ENCODE results near the gene ARMC3. TPM values are rescaled to one million over a fixed set of nuclear protein-coding genes. Genes with fewer than 3 reads are reported as not detected.

The ARMC3 gene
- polyA plus RNA-seq, 2 of the 4 experiments (the other 2 are of a cell fraction), result 0.09 to 0.59 TPM

DNA sequence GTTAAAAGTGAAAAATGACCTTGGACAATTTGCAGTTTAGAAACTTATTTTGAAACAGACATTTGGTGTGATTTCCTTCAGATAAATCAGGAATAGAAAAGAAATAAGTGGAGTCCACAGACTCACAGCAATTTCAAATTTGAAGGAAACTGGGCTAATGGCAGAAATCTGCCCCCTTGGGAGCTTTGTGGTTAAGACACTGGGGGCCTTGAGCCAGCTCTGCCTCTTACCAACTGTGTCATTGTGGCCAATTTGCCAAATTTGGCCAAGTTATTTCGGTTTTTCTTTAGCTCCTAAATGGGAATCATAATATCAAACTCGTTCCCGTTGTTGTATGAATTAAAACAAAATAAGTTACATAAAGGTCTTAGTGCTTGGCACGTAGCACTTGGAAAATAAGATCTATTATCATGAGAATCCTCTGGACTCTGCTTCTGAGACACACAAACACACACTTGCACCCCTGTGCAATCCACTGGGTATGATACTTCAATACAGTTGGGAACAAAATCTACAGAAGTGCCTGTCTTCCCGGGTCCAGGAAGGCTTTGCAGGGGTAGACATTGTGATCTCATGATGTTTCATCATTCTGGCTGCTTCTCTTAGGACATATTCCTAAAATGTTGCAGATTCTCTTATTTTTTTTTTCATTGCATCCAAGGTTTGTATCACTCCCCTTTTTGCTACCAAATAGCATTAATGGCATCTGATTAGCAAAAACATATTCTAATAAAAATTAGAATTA is 4.9 kb downstream of the ARMC3 start:
- Histone ChIP-seq H3K9me3 (no peaks in the 10 kb centered on the region), H3K4me2 (no peak overlapping the region), H3K4me1 (no peaks in the 10 kb centered on the region), H3K27ac (no peak overlapping the region), H3K4me3 (no peak overlapping the region)
- FAIRE-seq, result no peak
- no peak for DNase-seq (ENCODE audit: low read depth in 1 of 2, low spot score in 1 of 2)
- TF ChIP-seq CEBPB (IDR thresholded peaks at IDR 0.05), result no peak
- no peak for TF ChIP-seq RAD21 (conservative IDR thresholded peaks at IDR 0.05 in 1 of 2, IDR thresholded peaks at IDR 0.05 in 1 of 2)
- TF ChIP-seq POLR2A (IDR thresholded peaks at IDR 0.05; ENCODE audit: low read length), result no peak
- no peak for TF ChIP-seq MAZ (IDR thresholded peaks at IDR 0.05; ENCODE audit: borderline replicate concordance, low read depth, low read length)
- TF ChIP-seq KDM1A (IDR thresholded peaks at IDR 0.05; ENCODE audit: low read depth), result no peak
- no peak for TF ChIP-seq PHF8 (IDR thresholded peaks at IDR 0.05; ENCODE audit: borderline replicate concordance, low read depth)
- TF ChIP-seq ZSCAN20 (CRISPR knock-in tag; IDR thresholded peaks at IDR 0.05), result no peak
- TF ChIP-seq MAFK (IDR thresholded peaks at IDR 0.05; ENCODE audit: partially characterized antibody), result no peak
- no peak for TF ChIP-seq JUNB (IDR thresholded peaks at IDR 0.05)
- TF ChIP-seq HOXA7 (CRISPR knock-in tag; IDR thresholded peaks at IDR 0.05), result no peak
- TF ChIP-seq FOSB (CRISPR knock-in tag; IDR thresholded peaks at IDR 0.05), result no peak
- TF ChIP-seq EHF (CRISPR knock-in tag; IDR thresholded peaks at IDR 0.05), result no peak
- POLR2A ChIA-PET, result no interaction called here
- CTCF ChIA-PET, result interaction anchor here (0.7 kb wide), 1 partner anchor 25 kb away, joined by 3 read pairs; no protein-coding TSS in a partner anchor
- ATAC-seq, result no peak
- WGBS (ENCODE audit: missing lambda C conversion rate), result 37% methylated on average over 5 of the region's 5 CpGs

DNA sequence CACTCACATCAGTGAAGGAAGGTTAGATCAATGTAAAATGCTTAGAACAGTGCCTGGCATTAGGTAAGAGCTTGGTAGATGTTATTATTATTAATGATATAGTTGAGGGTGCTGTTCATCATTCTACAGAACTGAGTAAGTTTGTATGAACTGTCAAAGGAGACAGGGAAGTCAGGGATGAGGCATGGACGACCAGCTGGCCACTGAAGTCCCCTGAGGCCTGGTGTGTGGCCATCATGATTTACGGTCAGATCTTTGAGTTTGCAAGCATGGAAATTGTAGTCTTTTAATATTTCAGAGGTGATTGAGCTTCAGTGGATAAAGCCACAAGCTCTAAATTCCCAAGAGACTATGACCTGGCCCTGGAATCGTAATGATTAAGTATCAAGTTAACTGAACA is 6.9 kb downstream of the ARMC3 start:
- no peak for DNase-seq (ENCODE audit: low read depth in 1 of 2, low spot score in 1 of 2)
- no peak for FAIRE-seq
- no peak for TF ChIP-seq RFX5 (IDR thresholded peaks at IDR 0.05)
- TF ChIP-seq JUN (IDR thresholded peaks at IDR 0.05), result no peak
- no peak for TF ChIP-seq BHLHE40 (IDR thresholded peaks at IDR 0.05; ENCODE audit: low read depth, low read length)
- TF ChIP-seq, protein P1, sequence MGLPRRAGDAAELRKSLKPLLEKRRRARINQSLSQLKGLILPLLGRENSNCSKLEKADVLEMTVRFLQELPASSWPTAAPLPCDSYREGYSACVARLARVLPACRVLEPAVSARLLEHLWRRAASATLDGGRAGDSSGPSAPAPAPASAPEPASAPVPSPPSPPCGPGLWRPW (IDR thresholded peaks at IDR 0.05), result no peak
- TF ChIP-seq JUNB (IDR thresholded peaks at IDR 0.05), result no peak
- no peak for TF ChIP-seq EP300 (IDR thresholded peaks at IDR 0.05)
- Histone ChIP-seq H3K27ac (no peak overlapping the region), H3K4me1 (no peaks in the 10 kb centered on the region), H3K4me2 (no peak overlapping the region), H3K9me3 (no peaks in the 10 kb centered on the region), H3K4me3 (no peak overlapping the region)
- ATAC-seq, result no peak
- CTCF ChIA-PET, result no interaction called here
- WGBS (ENCODE audit: missing lambda C conversion rate), result 27% methylated on average over 3 of the region's 3 CpGs
- POLR2A ChIA-PET, result no interaction called here

DNA sequence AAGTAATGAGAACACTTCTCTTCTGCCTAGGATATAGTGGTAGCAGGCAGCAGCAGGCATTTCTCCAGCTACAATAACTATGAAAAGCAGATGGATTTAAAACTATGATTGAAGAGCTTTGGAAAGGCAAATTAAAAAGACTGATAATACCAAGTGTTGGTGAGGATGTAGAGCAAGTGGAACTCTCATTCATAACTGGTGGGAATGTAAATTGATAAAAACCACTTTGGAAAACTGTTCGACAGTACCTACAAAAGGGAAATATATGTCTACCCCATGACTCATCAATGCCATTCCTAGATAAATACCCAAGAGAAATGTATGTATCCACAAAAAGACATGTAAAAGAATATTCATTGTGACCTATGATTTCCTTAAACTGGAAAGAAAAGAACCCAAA is 14.6 kb downstream of the ARMC3 start:
- WGBS (ENCODE audit: missing lambda C conversion rate), result 42% methylated on average over 1 of the region's 1 CpG
- CTCF ChIA-PET, result interaction anchor here (0.5 kb wide), 1 partner anchor 44 kb away, joined by 3 read pairs; no protein-coding TSS in a partner anchor
- ATAC-seq, result no peak

More for the DNA sequence above, 14.6 kb downstream of the ARMC3 start:
- Histone ChIP-seq H3K27ac (no peak overlapping the region), H3K9me3 (peaks cover 4% of the 10 kb centered on the region; the same call in 1 of the 3 replicates), H3K4me2 (no peak overlapping the region), H3K4me1 (no peaks in the 10 kb centered on the region), H3K4me3 (no peak overlapping the region)
- FAIRE-seq (no peak), DNase-seq (ENCODE audit: low read depth in 1 of 2, low spot score in 1 of 2) (no peak)
- POLR2A ChIA-PET, result no interaction called here
- TF ChIP-seq FOSL2 (IDR thresholded peaks at IDR 0.05) (no peak), FOSL2 (CRISPR knock-in tag; IDR thresholded peaks at IDR 0.05) (0 out of 2 replicates have a peak, but pooled peaks have one; percentile 12), RFX5 (IDR thresholded peaks at IDR 0.05) (no peak), RAD21 (conservative IDR thresholded peaks at IDR 0.05 in 1 of 2, IDR thresholded peaks at IDR 0.05 in 1 of 2) (no peak)
- TF ChIP-seq, protein P2, sequence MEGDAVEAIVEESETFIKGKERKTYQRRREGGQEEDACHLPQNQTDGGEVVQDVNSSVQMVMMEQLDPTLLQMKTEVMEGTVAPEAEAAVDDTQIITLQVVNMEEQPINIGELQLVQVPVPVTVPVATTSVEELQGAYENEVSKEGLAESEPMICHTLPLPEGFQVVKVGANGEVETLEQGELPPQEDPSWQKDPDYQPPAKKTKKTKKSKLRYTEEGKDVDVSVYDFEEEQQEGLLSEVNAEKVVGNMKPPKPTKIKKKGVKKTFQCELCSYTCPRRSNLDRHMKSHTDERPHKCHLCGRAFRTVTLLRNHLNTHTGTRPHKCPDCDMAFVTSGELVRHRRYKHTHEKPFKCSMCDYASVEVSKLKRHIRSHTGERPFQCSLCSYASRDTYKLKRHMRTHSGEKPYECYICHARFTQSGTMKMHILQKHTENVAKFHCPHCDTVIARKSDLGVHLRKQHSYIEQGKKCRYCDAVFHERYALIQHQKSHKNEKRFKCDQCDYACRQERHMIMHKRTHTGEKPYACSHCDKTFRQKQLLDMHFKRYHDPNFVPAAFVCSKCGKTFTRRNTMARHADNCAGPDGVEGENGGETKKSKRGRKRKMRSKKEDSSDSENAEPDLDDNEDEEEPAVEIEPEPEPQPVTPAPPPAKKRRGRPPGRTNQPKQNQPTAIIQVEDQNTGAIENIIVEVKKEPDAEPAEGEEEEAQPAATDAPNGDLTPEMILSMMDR (IDR thresholded peaks at IDR 0.05), result no peak
